ENCODE data around the gene SLC25A2.

SLC25A2 gene

DNA sequence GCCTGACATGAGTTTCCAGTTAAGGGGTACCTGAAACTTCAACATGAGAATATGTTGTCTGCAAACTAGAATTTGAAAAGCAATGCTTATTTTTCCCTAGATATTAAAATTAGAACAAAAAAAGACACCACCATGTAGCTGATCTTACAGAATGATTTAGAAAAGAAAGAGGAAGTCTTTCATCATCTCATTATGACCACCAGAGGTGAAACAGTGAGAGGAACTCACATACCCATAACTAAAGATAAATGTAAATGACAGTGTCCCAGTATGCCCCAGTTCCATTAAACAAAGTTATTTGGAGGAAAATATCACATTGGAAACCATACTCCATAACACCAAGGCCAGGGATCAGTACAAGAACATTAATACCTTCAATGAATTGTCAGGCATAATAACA lies 9.9 kb upstream of the SLC25A2 start:
- no peak for DNase-seq (ENCODE audit: low spot score)

DNA sequence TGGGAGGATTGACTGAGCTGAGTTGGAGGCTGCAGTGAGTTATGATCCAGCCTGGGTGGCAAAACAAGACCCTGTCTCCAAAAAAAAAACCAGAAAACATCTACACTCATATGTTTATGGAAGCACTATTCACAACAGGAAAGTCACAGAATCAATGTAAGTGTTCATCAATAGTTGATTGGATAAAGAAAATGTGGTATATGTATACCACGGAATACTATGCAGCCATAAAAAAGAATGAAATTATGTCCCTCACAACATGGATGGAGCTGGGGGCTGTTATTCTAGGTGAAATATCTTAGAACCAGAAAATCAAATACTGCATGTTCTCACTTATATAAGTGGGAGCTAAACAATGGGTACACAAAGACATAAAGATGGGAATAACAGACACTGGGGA lies 2.8 kb upstream of the SLC25A2 start:
- DNase-seq (ENCODE audit: low spot score): no peak

DNA sequence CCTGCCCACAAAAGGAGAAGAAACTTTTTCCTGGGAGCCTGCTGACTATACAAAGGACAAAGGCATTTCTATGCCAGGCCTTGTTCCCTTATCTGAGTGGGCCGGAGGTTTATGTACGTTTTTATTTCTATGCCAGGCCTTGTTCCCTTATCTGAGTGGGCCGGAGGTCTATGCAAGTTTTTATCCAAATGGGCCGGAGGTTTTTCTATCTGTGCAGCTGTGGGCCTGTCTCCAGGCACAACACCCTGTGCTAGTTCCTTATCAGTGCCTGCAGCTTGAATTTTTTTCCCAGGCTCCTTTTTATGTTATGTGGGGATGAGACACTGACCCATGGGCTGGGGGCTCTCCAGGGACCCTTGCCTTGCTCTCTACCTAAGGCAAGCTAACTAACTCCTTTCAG lies 5.5 kb downstream of the SLC25A2 start:
- DNase-seq (ENCODE audit: low spot score): no peak

DNA sequence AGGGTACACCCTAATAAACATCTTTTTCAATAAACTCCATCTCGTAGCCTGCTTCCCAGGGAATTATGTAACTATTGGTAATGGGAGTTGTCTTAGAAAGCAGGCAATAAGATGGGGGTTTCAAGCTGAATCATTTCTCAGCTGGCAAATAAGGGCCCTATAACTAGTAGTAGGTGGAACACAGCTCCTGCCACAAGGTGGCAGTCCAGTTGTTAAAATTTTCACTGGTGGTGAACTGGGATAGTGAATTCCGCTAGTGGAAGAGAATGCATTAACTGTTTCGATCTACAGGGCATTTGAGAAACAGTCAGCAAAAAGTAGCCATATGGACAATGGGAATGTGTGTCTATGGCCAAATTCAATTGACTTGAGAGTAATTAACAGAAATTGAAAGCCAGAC lies 30.9 kb downstream of the SLC25A2 start:
- DNase-seq (ENCODE audit: low spot score): no peak

DNA sequence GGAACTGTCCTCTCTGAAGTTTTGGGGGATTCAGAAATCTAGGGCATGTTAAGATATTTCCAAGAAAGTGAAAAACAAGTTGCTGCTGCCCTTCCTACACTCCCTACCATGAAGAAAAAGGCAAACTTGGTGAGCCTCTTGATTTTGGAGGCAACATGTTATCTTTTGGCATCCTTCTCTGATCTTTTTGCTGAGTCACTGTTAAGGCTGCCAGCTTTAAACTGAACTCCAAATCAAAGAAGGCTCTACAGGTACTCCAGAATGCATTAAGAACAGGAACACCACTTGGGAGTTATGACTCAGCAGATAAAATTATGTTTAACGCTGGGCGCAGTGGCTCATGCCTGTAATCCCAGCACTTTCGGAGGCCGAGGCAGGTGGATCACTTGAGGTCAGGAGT lies 34.7 kb downstream of the SLC25A2 start:
- no peak for DNase-seq (ENCODE audit: low spot score)

DNA sequence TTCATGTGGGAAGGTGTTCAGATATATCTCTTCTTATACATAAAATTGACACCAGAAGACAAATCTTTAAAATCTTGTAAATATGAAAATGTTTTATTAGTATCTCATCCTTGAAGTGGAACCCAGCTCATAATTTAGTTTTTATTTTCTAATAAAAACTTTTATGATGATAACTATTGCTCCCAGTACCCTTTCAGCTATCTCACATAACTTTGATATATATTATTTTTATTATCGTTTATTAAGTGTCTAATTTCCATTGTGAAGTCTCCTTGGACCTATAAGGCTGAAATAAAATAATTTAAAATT lies 42.7 kb downstream of the SLC25A2 start:
- no peak for DNase-seq (ENCODE audit: low spot score)

DNA sequence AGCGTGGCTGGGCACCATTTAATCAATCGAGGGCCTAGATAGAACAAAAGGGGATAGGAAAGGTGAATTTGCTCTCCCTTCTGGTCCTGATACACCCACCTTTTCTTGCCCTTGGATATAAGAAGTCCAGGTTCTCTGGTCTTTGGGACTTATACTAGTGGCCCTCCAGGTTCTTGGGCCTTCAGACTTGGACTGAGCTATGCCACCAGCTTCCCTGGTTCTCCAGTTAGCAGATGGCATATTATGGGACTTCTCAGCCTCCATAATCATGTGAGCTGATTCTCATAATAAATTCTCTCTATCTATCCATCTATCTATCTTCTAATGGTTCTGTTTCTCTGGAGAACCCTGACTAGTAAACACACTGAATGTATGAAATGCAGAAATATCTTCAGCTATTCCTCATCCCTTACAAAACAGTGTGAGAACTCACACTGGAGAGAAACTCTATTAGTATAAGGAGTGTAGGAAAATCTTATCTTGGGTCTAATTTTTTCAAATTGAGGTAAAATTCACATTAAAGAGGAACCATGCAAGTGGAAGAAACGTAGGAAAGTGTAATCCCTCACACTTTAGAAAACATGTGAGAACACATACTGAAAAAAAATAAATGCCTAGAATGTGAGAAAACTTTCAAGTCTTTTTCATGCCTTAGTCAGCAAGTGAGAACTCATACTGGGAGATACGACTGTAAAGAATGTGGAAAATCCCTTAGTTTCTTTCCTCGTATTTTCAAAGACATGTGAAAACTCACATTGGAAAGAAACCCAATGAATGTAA lies 43.2 kb downstream of the SLC25A2 start:
- no peak for DNase-seq (ENCODE audit: low spot score)

DNA sequence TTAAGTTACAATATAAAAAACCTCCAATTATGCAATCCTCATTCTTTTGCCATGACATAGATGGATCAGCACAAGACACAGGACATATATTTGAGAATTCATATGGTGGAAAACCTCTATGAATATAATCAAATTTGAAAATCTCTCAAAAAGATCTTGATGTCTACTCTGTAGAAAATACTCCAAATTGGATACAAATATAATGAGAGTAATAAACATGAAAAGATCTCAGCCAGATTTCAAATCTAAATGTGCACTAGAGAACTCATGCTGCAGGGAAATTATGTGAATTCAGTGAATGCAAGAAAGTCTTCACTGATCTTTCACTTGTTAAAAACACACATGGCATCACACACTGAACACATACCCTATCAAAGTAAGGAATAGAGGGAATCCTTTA lies 44.9 kb downstream of the SLC25A2 start:
- no peak for DNase-seq (ENCODE audit: low spot score)

DNA sequence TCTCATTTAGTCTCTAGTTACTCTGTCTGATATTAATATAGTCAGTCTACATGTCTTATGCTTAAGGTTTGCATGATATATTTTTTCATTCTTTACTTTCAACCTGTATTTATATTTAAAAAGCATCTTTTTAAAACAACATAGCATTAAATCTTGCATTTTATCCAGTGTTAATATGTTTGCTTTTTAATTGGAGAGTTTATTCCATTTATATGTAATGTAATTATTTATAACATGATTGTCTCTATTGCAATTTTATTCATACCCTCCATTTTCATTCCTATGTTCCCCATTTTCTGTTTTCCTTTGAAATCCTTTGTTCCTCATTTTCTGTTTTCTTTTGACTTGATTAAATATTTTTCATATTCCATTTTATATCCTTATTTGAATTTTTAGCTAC lies 45.4 kb downstream of the SLC25A2 start:
- no peak for DNase-seq (ENCODE audit: low spot score)

All from pons (tissue), 1 donor.